ENCODE measurements around the gene MTMR10.
A peak's percentile ranks its signal among the peaks of the same experiment; 100 is the strongest.

MTMR10 gene

GRCh38 chr15:30991255-30992235 is at the start of gene MTMR10:
TSS of gene MTMR10 (minus strand) at chr15:30991628. CDS start at chr15:30991506, 122 bp downstream.
- DNase-seq (ENCODE audit: low spot score), result peak; percentile 58

- no peak for DNase-seq (ENCODE audit: low spot score)
These were observed 49.2 kb upstream of the MTMR10 start for GRCh38 chr15:31040611-31041010.

- no peak for DNase-seq (ENCODE audit: low spot score)
These were observed 48.5 kb upstream of the MTMR10 start for GRCh38 chr15:31039961-31040360.

GRCh38 chr15:31037731-31038477 is 46.5 kb upstream of the MTMR10 start:
- DNase-seq (ENCODE audit: low spot score), result no peak

- DNase-seq (ENCODE audit: low spot score), result no peak
These were observed 45.4 kb upstream of the MTMR10 start for GRCh38 chr15:31036783-31037182.

GRCh38 chr15:31035610-31036009 is 44.2 kb upstream of the MTMR10 start:
- DNase-seq (ENCODE audit: low spot score), result no peak

GRCh38 chr15:31034152-31034551 is 42.7 kb upstream of the MTMR10 start:
- DNase-seq (ENCODE audit: low spot score), result no peak

- DNase-seq (ENCODE audit: low spot score), result no peak
These were observed 41.5 kb upstream of the MTMR10 start for GRCh38 chr15:31032961-31033371.

- no peak for DNase-seq (ENCODE audit: low spot score)
These were observed 40.1 kb upstream of the MTMR10 start for GRCh38 chr15:31031471-31032067.

- peak; percentile 10 for DNase-seq (ENCODE audit: low spot score)
These were observed 36.6 kb upstream of the MTMR10 start for GRCh38 chr15:31027910-31028578.

GRCh38 chr15:31025996-31026395 is 34.6 kb upstream of the MTMR10 start:
- no peak for DNase-seq (ENCODE audit: low spot score)

GRCh38 chr15:31024979-31025378 is 33.6 kb upstream of the MTMR10 start:
- no peak for DNase-seq (ENCODE audit: low spot score)

- DNase-seq (ENCODE audit: low spot score), result peak; percentile 1
These were observed 32.9 kb upstream of the MTMR10 start for GRCh38 chr15:31024330-31024729.

- no peak for DNase-seq (ENCODE audit: low spot score)
These were observed 32.4 kb upstream of the MTMR10 start for GRCh38 chr15:31023841-31024240.

- no peak for DNase-seq (ENCODE audit: low spot score)
These were observed 29.7 kb upstream of the MTMR10 start for GRCh38 chr15:31021067-31021665.

GRCh38 chr15:31020542-31020941 is 29.1 kb upstream of the MTMR10 start:
- DNase-seq (ENCODE audit: low spot score), result no peak

- no peak for DNase-seq (ENCODE audit: low spot score)
These were observed 28.6 kb upstream of the MTMR10 start for GRCh38 chr15:31019986-31020385.

GRCh38 chr15:31017311-31017710 is 25.9 kb upstream of the MTMR10 start:
- DNase-seq (ENCODE audit: low spot score), result no peak

- no peak for DNase-seq (ENCODE audit: low spot score)
These were observed 25.1 kb upstream of the MTMR10 start for GRCh38 chr15:31016446-31016915.

GRCh38 chr15:31014608-31014925 is 23.1 kb upstream of the MTMR10 start:
- DNase-seq (ENCODE audit: low spot score), result no peak

- no peak for DNase-seq (ENCODE audit: low spot score)
These were observed 22.6 kb upstream of the MTMR10 start for GRCh38 chr15:31013863-31014607.

All from cerebellar cortex (tissue), 1 donor.